GM12878 (cell line): Measurements from ENCODE around the gene APBA1. TPM values are rescaled to one million over a fixed set of nuclear protein-coding genes. Genes with fewer than 3 reads are reported as not detected.

Experiments
- ATAC-seq: fragments of 200-7000 bp; cut with Tn5 transposase; 3 replicates; pipeline ENCODE4 v1.9.1; 2020; ENCODE audit warnings: mild to moderate bottlenecking, moderate library complexity
- BruUV-seq: library from RNA; stranded (reverse); fragments of 400-500 nt; replicated peaks from 2 replicates; lab custom pipeline; 2021; lab: Mats Ljungman, UMichigan
- CTCF ChIA-PET: fragments of 300-600 bp; sonication (Branson Sonifier 250); formaldehyde crosslinking; extraction: SDS; loops from one replicate; lab custom pipeline; 2021; ENCODE audit warnings: inconsistent platforms; lab: Yijun Ruan, JAX
- POLR2A ChIA-PET: fragments of 350-600 bp; formaldehyde crosslinking; extraction: SDS; loops from one replicate; lab custom pipeline; 2021; ENCODE audit warnings: inconsistent platforms; lab: Charles Lee
- RAD21 ChIA-PET: fragments of 300-600 bp; sonication (Branson Sonifier 250); formaldehyde crosslinking; loops from one replicate; lab custom pipeline; 2023; ENCODE audit warnings: antibody characterized with exemption; ENCODE audit not compliant: unreplicated experiment; lab: Charles Lee
- SMC1A ChIA-PET: fragments of 300-600 bp; sonication (Branson Sonifier 250); formaldehyde crosslinking; loops from one replicate; lab custom pipeline; 2023; ENCODE audit not compliant: unreplicated experiment, uncharacterized antibody; lab: Charles Lee
- DNase-seq: peaks from one replicate; pipeline ENCODE4 v3.0.0-alpha.2; 2011; ENCODE audit warnings: low read depth, low spot score
- FAIRE-seq: peaks from 3 replicates; lab custom pipeline; 2011; peaks lifted over from hg19 to GRCh38; lab: Jason Lieb, UNC
- H2AFZ ChIP-seq: 2 replicates; pipeline ENCODE4 v1.6.0; 2011; ENCODE audit warnings: low read depth, low read length, control low read depth; ENCODE audit not compliant: control insufficient read depth
- H3K27ac ChIP-seq: 2 replicates; pipeline ENCODE4 v1.5.1; 2011; ENCODE audit warnings: control low read depth; ENCODE audit not compliant: control insufficient read depth, insufficient read depth
- H3K27me3 ChIP-seq, 2 experiments: replicated peaks in 1 of 2; 2 replicates each; pipeline versions ENCODE4 v1.6.0 to v1.6.1; 2011; ENCODE audit warnings: low read length in 1 of 2; ENCODE audit not compliant: control insufficient read depth in 2 of 2, insufficient read depth in 2 of 2
- H3K36me3 ChIP-seq, 2 experiments: 2 replicates each; pipeline ENCODE4 v1.5.1; 2011; ENCODE audit warnings: low read length in 1 of 2; ENCODE audit not compliant: control insufficient read depth in 2 of 2, insufficient read depth in 2 of 2
- H3K4me1 ChIP-seq: 2 replicates; pipeline ENCODE4 v1.6.1; 2011; ENCODE audit warnings: mild to moderate bottlenecking, low read length, moderate library complexity, mixed read lengths; ENCODE audit not compliant: control insufficient read depth, insufficient read depth
- H3K4me2 ChIP-seq: 2 replicates; pipeline ENCODE4 v1.6.0; 2011; ENCODE audit warnings: control low read depth; ENCODE audit not compliant: control insufficient read depth, insufficient read depth
- H3K4me3 ChIP-seq: fragments of 200-600 bp; sonication (generic); 2 replicates; pipeline ENCODE4 v1.5.1; 2016
- H3K79me2 ChIP-seq: 2 replicates; pipeline ENCODE4 v1.6.0; 2011; ENCODE audit warnings: low read length; ENCODE audit not compliant: control insufficient read depth, insufficient read depth
- H3K9ac ChIP-seq: 2 replicates; pipeline ENCODE4 v1.8.0; 2011; ENCODE audit warnings: low read length, control low read depth, mixed read lengths; ENCODE audit not compliant: control insufficient read depth, insufficient read depth
- H3K9me3 ChIP-seq: replicated peaks from 3 replicates; pipeline ENCODE4 v1.5.1; 2011; ENCODE audit warnings: mild to moderate bottlenecking, low read length; ENCODE audit not compliant: control insufficient read depth, insufficient read depth
- H4K20me1 ChIP-seq: 2 replicates; pipeline ENCODE4 v1.6.0; 2011; ENCODE audit not compliant: control insufficient read depth, insufficient read depth
- CHD2 ChIP-seq: IDR thresholded peaks from 2 replicates; pipeline ENCODE4 v1.6.1; 2011; ENCODE audit warnings: low read depth, low read length, improper control_type of control experiment, borderline replicate concordance
- EED ChIP-seq: sonication (generic); IDR thresholded peaks from 2 replicates; pipeline ENCODE4 v1.6.1; 2016; ENCODE audit warnings: antibody characterized with exemption, low read depth
- JUNB ChIP-seq: IDR thresholded peaks from 2 replicates; pipeline ENCODE4 v1.6.1; 2016; ENCODE audit warnings: antibody characterized with exemption, mild to moderate bottlenecking
- JUND ChIP-seq: IDR thresholded peaks from 2 replicates; pipeline ENCODE4 v1.6.1; 2012; ENCODE audit warnings: low read depth, mild to moderate bottlenecking, low read length, improper control_type of control experiment, moderate library complexity
- LARP7 ChIP-seq: fragments of 450-650 bp; IDR thresholded peaks from 2 replicates; pipeline ENCODE4 v1.6.1; 2017; ENCODE audit warnings: mild to moderate bottlenecking
- MYC ChIP-seq: IDR thresholded peaks from 2 replicates; pipeline ENCODE4 v1.6.1; 2011; ENCODE audit warnings: mild to moderate bottlenecking, low read length, moderate library complexity, inconsistent platforms; ENCODE audit not compliant: insufficient read depth, insufficient replicate concordance, insufficient read length, severe bottlenecking
- NRF1 ChIP-seq: conservative IDR thresholded peaks from 2 replicates; pipeline ENCODE4 v1.6.1; 2011; ENCODE audit warnings: mild to moderate bottlenecking, low read depth, low read length, improper control_type of control experiment
- POLR2AphosphoS5 ChIP-seq: IDR thresholded peaks from 2 replicates; pipeline ENCODE4 v1.6.1; 2011; ENCODE audit warnings: mild to moderate bottlenecking, low read length, inconsistent platforms
- SREBF1 ChIP-seq: IDR thresholded peaks from 2 replicates; pipeline ENCODE4 v1.6.1; 2012; ENCODE audit warnings: mild to moderate bottlenecking, low read length
- SRF ChIP-seq, 2 experiments: IDR thresholded peaks; 2 replicates each; pipeline ENCODE4 v1.6.1; 2011; ENCODE audit warnings: low read depth in 2 of 2, low read length in 2 of 2, mild to moderate bottlenecking in 1 of 2, moderate library complexity in 1 of 2
- YBX1 ChIP-seq: fragments of 450-650 bp; IDR thresholded peaks from 2 replicates; pipeline ENCODE4 v1.6.1; 2016; ENCODE audit warnings: antibody characterized with exemption
- WGBS: methylation state at CpG from one replicate; pipeline ENCODE4 v1.1.6; 2016; ENCODE audit warnings: low lambda C conversion rate; ENCODE audit not compliant: insufficient replicate concordance, insufficient coverage; ENCODE audit errors: missing lambda C conversion rate; 5-methylcytosine and 5-hydroxymethylcytosine counted together
- in situ Hi-C: fragments of 300-500 bp; cut with MboI; formaldehyde crosslinking; loops from 9 replicates; pipeline ENCODE4 v1.14.3; 2018; ENCODE audit warnings: mixed read lengths
- intact Hi-C: fragments of 100-400 bp; cut with micrococcal nuclease; formaldehyde crosslinking; loops from one replicate; pipeline ENCODE4 v1.14.2; 2022; ENCODE audit not compliant: unreplicated experiment
- polyA plus RNA-seq, 11 experiments: library from polyadenylated mRNA; depleted of rRNA in 4 of 11; unstranded in 6 of 11; stranded (reverse) in 5 of 11; fragments of >200 nt; fragmentation: Nextera tagmentation in 4 of 11; fragmentation: Illumina TruSeq in 1 of 11; extraction: Ambion mirVana in 4 of 11; extraction: Trizol in 1 of 11; gene quantifications; 1 replicate in 1 of 11; 2 replicates in 10 of 11; pipeline versions ENCODE4 v1.2.1 to v1.2.3, GENCODE V29; 2011 to 2016; ENCODE audit warnings: inconsistent platforms in 2 of 11, missing spikeins in 2 of 11, low read depth in 1 of 11
- total RNA-seq, 4 experiments: library from RNA; depleted of rRNA in 3 of 4; stranded (reverse); fragments of >200 nt in 3 of 4; fragmentation: Illumina TruSeq in 1 of 4; extraction: Trizol in 1 of 4; gene quantifications; 2 replicates each; pipeline versions ENCODE4 v1.2.1 to v1.2.3, GENCODE V29; 2013 to 2021
- TF ChIP-seq, protein P1 (sequence below): fragments of 450-650 bp; IDR thresholded peaks from 2 replicates; pipeline ENCODE4 v1.6.1; 2018; ENCODE audit warnings: mild to moderate bottlenecking, low read depth, moderate library complexity; ENCODE audit not compliant: partially characterized antibody

The APBA1 gene
- total and polyA plus RNA-seq, 10 of the 15 experiments (the other 5 are each of a cell fraction or from before 2014, with no cell fraction given), result 0.01 to 1.3 (median 0.05) TPM; not detected in 7

- TF ChIP-seq MYC (no peak), SREBF1 (no peak)
- TF ChIP-seq, protein P1, sequence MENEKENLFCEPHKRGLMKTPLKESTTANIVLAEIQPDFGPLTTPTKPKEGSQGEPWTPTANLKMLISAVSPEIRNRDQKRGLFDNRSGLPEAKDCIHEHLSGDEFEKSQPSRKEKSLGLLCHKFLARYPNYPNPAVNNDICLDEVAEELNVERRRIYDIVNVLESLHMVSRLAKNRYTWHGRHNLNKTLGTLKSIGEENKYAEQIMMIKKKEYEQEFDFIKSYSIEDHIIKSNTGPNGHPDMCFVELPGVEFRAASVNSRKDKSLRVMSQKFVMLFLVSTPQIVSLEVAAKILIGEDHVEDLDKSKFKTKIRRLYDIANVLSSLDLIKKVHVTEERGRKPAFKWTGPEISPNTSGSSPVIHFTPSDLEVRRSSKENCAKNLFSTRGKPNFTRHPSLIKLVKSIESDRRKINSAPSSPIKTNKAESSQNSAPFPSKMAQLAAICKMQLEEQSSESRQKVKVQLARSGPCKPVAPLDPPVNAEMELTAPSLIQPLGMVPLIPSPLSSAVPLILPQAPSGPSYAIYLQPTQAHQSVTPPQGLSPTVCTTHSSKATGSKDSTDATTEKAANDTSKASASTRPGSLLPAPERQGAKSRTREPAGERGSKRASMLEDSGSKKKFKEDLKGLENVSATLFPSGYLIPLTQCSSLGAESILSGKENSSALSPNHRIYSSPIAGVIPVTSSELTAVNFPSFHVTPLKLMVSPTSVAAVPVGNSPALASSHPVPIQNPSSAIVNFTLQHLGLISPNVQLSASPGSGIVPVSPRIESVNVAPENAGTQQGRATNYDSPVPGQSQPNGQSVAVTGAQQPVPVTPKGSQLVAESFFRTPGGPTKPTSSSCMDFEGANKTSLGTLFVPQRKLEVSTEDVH, result no peak
Measured at GRCh38 chr9:69431203-69431602, 241.0 kb downstream of the APBA1 start (continued).

- BruUV-seq, result no TSS peak
- H3K9ac ChIP-seq, result no peak overlapping the region
- H3K4me3 ChIP-seq, result no peak overlapping the region
- no peaks in the 10 kb centered on the region for H3K79me2 ChIP-seq
- H3K9me3 ChIP-seq, result no peaks in the 10 kb centered on the region
- RAD21 ChIA-PET, result no interaction called here
- SMC1A ChIA-PET, result no interaction called here
- DNase-seq, result no peak
- ATAC-seq, result no peak
- H3K4me1 ChIP-seq, result no peaks in the 10 kb centered on the region
- H2AFZ ChIP-seq, result no peak overlapping the region
- 11% methylated on average over 4 of the region's 4 CpGs for WGBS
- in situ Hi-C loops (no loop called here), intact Hi-C loops (no loop called here)
- FAIRE-seq, result no peak
- CTCF ChIA-PET, result interaction anchor here (0.9 kb wide), 1 partner anchor 8 kb away, joined by 5 read pairs; no protein-coding TSS in a partner anchor
- H3K36me3 ChIP-seq, result no peaks in the 10 kb centered on the region
- peaks cover 0 to 3% of the 10 kb centered on the region in 2 experiments; a peak in 2 of 4 replicates for H3K27me3 ChIP-seq
- H4K20me1 ChIP-seq, result no peaks in the 10 kb centered on the region
- no peak for TF ChIP-seq NRF1
- no peak for TF ChIP-seq SRF (IDR thresholded peaks at IDR 0.05; ENCODE audit: low read depth in 2 of 2, low read length in 2 of 2)
- TF ChIP-seq JUND, result no peak
- TF ChIP-seq LARP7, result no peak
- TF ChIP-seq JUNB, result no peak
- TF ChIP-seq EED, result no peak
- TF ChIP-seq YBX1, result no peak
- TF ChIP-seq POLR2AphosphoS5, result no peak
- no peak for TF ChIP-seq CHD2
- POLR2A ChIA-PET, result no interaction called here
- H3K4me2 ChIP-seq, result no peak overlapping the region
- no peak overlapping the region for H3K27ac ChIP-seq
Measured at GRCh38 chr9:69430206-69430605, 242.0 kb downstream of the APBA1 start.
